HUES48 (cell line): ENCODE measurements around the gene DNAJC12.
"Not testable (repeated sequence)": the region's sequence is repeated elsewhere in the genome, so short reads cannot be mapped to it uniquely, and the experiment has no call there.

Experiments
- H3K27ac ChIP-seq: one replicate; pipeline ENCODE4 v1.7.0; 2013; ENCODE audit warnings: low read depth, low read length, inconsistent platforms
- H3K27me3 ChIP-seq: 2 replicates; pipeline ENCODE4 v1.6.1; 2013; ENCODE audit warnings: mild to moderate bottlenecking, low read length; ENCODE audit not compliant: control insufficient read depth, insufficient read depth
- H3K36me3 ChIP-seq: 2 replicates; pipeline ENCODE4 v1.6.1; 2013; ENCODE audit warnings: low read length; ENCODE audit not compliant: control insufficient read depth, insufficient read depth
- H3K4me1 ChIP-seq: 2 replicates; pipeline ENCODE4 v1.6.1; 2013; ENCODE audit warnings: mild to moderate bottlenecking, low read length; ENCODE audit not compliant: control insufficient read depth, insufficient read depth
- H3K4me3 ChIP-seq: 2 replicates; pipeline ENCODE4 v1.5.1; 2013; ENCODE audit warnings: mild to moderate bottlenecking, low read depth, low read length
- H3K9ac ChIP-seq: 2 replicates; pipeline ENCODE4 v1.6.1; 2013; ENCODE audit warnings: mild to moderate bottlenecking, low read depth, low read length, moderate library complexity
- H3K9me3 ChIP-seq: 2 replicates; pipeline ENCODE4 v1.6.1; 2013; ENCODE audit warnings: low read length; ENCODE audit not compliant: control insufficient read depth, insufficient read depth

DNAJC12 gene

GRCh38 chr10:67839511-67839910 is 1.5 kb upstream of the DNAJC12 start:
- not testable (repeated sequence) for H3K27ac ChIP-seq, H3K9ac ChIP-seq, H3K4me3 ChIP-seq, H3K27me3 ChIP-seq, H3K4me1 ChIP-seq, H3K9me3 ChIP-seq, H3K36me3 ChIP-seq

- no peak overlapping the region for H3K4me3 ChIP-seq
- 0 out of 2 replicates have a peak, but pooled peaks cover 3% of the 10 kb centered on the region for H3K4me1 ChIP-seq
- H3K36me3 ChIP-seq = no peaks in the 10 kb centered on the region
- H3K9me3 ChIP-seq = peaks cover 5% of the 10 kb centered on the region; the same call in 1 of the 2 replicates
- no peaks in the 10 kb centered on the region for H3K27me3 ChIP-seq
- H3K9ac ChIP-seq = no peak overlapping the region
- no peak overlapping the region for H3K27ac ChIP-seq
Measured at GRCh38 chr10:67836972-67837371, 1.0 kb downstream of the DNAJC12 start.

GRCh38 chr10:67836488-67836887 is 1.5 kb downstream of the DNAJC12 start:
- H3K9ac ChIP-seq = no peak overlapping the region
- no peaks in the 10 kb centered on the region for H3K9me3 ChIP-seq
- no peak overlapping the region for H3K27ac ChIP-seq
- H3K27me3 ChIP-seq = no peaks in the 10 kb centered on the region
- no peaks in the 10 kb centered on the region for H3K36me3 ChIP-seq
- no peak overlapping the region for H3K4me3 ChIP-seq
- H3K4me1 ChIP-seq = 0 out of 2 replicates have a peak, but pooled peaks cover 3% of the 10 kb centered on the region

GRCh38 chr10:67835541-67836394 is 2.2 kb downstream of the DNAJC12 start:
- not testable (repeated sequence) for H3K4me1 ChIP-seq, H3K9ac ChIP-seq, H3K27ac ChIP-seq, H3K9me3 ChIP-seq, H3K4me3 ChIP-seq, H3K27me3 ChIP-seq, H3K36me3 ChIP-seq

GRCh38 chr10:67834375-67834774 is 3.6 kb downstream of the DNAJC12 start:
- no peaks in the 10 kb centered on the region for H3K9me3 ChIP-seq
- no peak overlapping the region for H3K27ac ChIP-seq
- 0 out of 2 replicates have a peak, but pooled peaks cover 3% of the 10 kb centered on the region for H3K4me1 ChIP-seq

GRCh38 chr10:67827811-67828210 is 10.2 kb downstream of the DNAJC12 start:
- Histone ChIP-seq H3K4me1 (no peaks in the 10 kb centered on the region; the same call in 1 of the 2 replicates), H3K27me3 (no peaks in the 10 kb centered on the region), H3K27ac (no peak overlapping the region), H3K9me3 (no peaks in the 10 kb centered on the region), H3K4me3 (no peak overlapping the region), H3K36me3 (no peaks in the 10 kb centered on the region), H3K9ac (no peak overlapping the region)

More at GRCh38 chr10:67834375-67834774, 3.6 kb downstream of the DNAJC12 start:
- Histone ChIP-seq H3K27me3 (no peaks in the 10 kb centered on the region), H3K36me3 (no peaks in the 10 kb centered on the region), H3K9ac (no peak overlapping the region), H3K4me3 (no peak overlapping the region)

GRCh38 chr10:67819768-67820204 is 18.2 kb downstream of the DNAJC12 start:
- no peaks in the 10 kb centered on the region for H3K36me3 ChIP-seq
- no peaks in the 10 kb centered on the region for H3K27me3 ChIP-seq
- no peaks in the 10 kb centered on the region for H3K4me1 ChIP-seq
- H3K4me3 ChIP-seq = no peak overlapping the region
- no peak overlapping the region for H3K27ac ChIP-seq
- no peaks in the 10 kb centered on the region for H3K9me3 ChIP-seq
- H3K9ac ChIP-seq = no peak overlapping the region

- H3K36me3 ChIP-seq = no peaks in the 10 kb centered on the region
- H3K27ac ChIP-seq = no peak overlapping the region
- H3K9ac ChIP-seq = no peak overlapping the region
- H3K4me1 ChIP-seq = no peaks in the 10 kb centered on the region
- H3K9me3 ChIP-seq = no peaks in the 10 kb centered on the region
- H3K27me3 ChIP-seq = no peaks in the 10 kb centered on the region
- no peak overlapping the region for H3K4me3 ChIP-seq
Measured at GRCh38 chr10:67818323-67818722, 19.7 kb downstream of the DNAJC12 start.

GRCh38 chr10:67816719-67817118 is 21.3 kb downstream of the DNAJC12 start:
- no peak overlapping the region for H3K27ac ChIP-seq
- H3K9ac ChIP-seq = no peak overlapping the region
- no peaks in the 10 kb centered on the region for H3K9me3 ChIP-seq
- no peak overlapping the region for H3K4me3 ChIP-seq
- no peaks in the 10 kb centered on the region for H3K27me3 ChIP-seq
- H3K4me1 ChIP-seq = no peaks in the 10 kb centered on the region
- H3K36me3 ChIP-seq = no peaks in the 10 kb centered on the region

- H3K9me3 ChIP-seq = no peaks in the 10 kb centered on the region
- no peaks in the 10 kb centered on the region for H3K27me3 ChIP-seq
- no peaks in the 10 kb centered on the region for H3K36me3 ChIP-seq
- no peak overlapping the region for H3K4me3 ChIP-seq
- H3K9ac ChIP-seq = no peak overlapping the region
- H3K4me1 ChIP-seq = no peaks in the 10 kb centered on the region
- no peak overlapping the region for H3K27ac ChIP-seq
Measured at GRCh38 chr10:67815571-67816059, 22.4 kb downstream of the DNAJC12 start.

GRCh38 chr10:67812007-67812406 is 26.0 kb downstream of the DNAJC12 start:
- Histone ChIP-seq H3K36me3 (no peaks in the 10 kb centered on the region), H3K4me3 (no peak overlapping the region), H3K9ac (no peak overlapping the region), H3K4me1 (peaks cover 20% of the 10 kb centered on the region), H3K27me3 (no peaks in the 10 kb centered on the region), H3K9me3 (no peaks in the 10 kb centered on the region), H3K27ac (no peak overlapping the region)
